Endothelial cell of umbilical vein (primary cell): ENCODE results near the gene PLXDC2.

Source experiments
- CTCF ChIP-seq, 2 donors: IDR thresholded peaks; 1 replicate in 1 of 2; 2 replicates in 1 of 2; pipeline ENCODE4 v1.5.1; 2011; ENCODE audit warnings: low read length in 2 of 2, mild to moderate bottlenecking in 2 of 2, moderate library complexity in 2 of 2, control low read depth in 1 of 2, inconsistent platforms in 1 of 2, low read depth in 1 of 2; ENCODE audit not compliant: insufficient read depth in 1 of 2; ENCODE audit errors: extremely low read depth in 1 of 2
- EZH2 ChIP-seq: IDR thresholded peaks from 2 replicates; pipeline ENCODE4 v1.6.1; 2012; ENCODE audit warnings: borderline replicate concordance, low read depth, mild to moderate bottlenecking, moderate library complexity, low read length, inconsistent platforms; ENCODE audit not compliant: severe bottlenecking
- FOS ChIP-seq: IDR thresholded peaks from 2 replicates; pipeline ENCODE4 v1.6.1; 2011; ENCODE audit warnings: mild to moderate bottlenecking, low read length, moderate library complexity, borderline replicate concordance; ENCODE audit not compliant: insufficient read depth
- GATA2 ChIP-seq: IDR thresholded peaks from 2 replicates; pipeline ENCODE4 v1.7.0; 2011; ENCODE audit warnings: low read depth, mild to moderate bottlenecking, moderate library complexity, mixed read lengths, low read length; ENCODE audit not compliant: insufficient read length, insufficient read depth
- JUN ChIP-seq: IDR thresholded peaks from 2 replicates; pipeline ENCODE4 v1.6.1; 2011; ENCODE audit warnings: borderline replicate concordance, low read depth; ENCODE audit not compliant: insufficient read length, insufficient read depth
- MAX ChIP-seq: IDR thresholded peaks from 2 replicates; pipeline ENCODE4 v1.6.1; 2011; ENCODE audit not compliant: insufficient read depth, insufficient read length
- MYC ChIP-seq: IDR thresholded peaks from one replicate; pipeline ENCODE4 v1.6.1; 2011; ENCODE audit warnings: mild to moderate bottlenecking, low read depth, low read length
- POLR2A ChIP-seq: IDR thresholded peaks from 2 replicates; pipeline ENCODE4 v1.6.1; 2012; ENCODE audit warnings: low read depth, mild to moderate bottlenecking, control low read depth, low read length
- POLR2AphosphoS5 ChIP-seq: IDR thresholded peaks from 2 replicates; pipeline ENCODE4 v1.6.1; 2012; ENCODE audit warnings: low read depth, mild to moderate bottlenecking, control low read depth, low read length, moderate library complexity; ENCODE audit not compliant: insufficient read depth

GRCh38 chr10:20117471-20117870 is 301.2 kb downstream of the PLXDC2 start:
- TF ChIP-seq JUN (no peak), POLR2A (no peak), CTCF (IDR thresholded peaks at IDR 0.05; ENCODE audit: extremely low read depth in 1 of 2, insufficient read depth in 1 of 2, low read depth in 1 of 2, low read length in 2 of 2) (no peak), MAX (no peak), POLR2AphosphoS5 (no peak), EZH2 (no peak), FOS (no peak), MYC (no peak), GATA2 (no peak)
